Embryonic facial prominence (tissue), 1 donor: ENCODE measurements around the gene CCDC177.
A peak's percentile ranks its signal among the peaks of the same experiment; 100 is the strongest.

ENCODE experiments used
- DNase-seq: peaks from one replicate; pipeline ENCODE4 v3.0.0-alpha.2; 2016; ENCODE audit errors: extremely low spot score

Gene CCDC177

GRCh38 chr14:69574263-69574953 lies at the start of gene CCDC177:
Gene CCDC177 (minus strand): TSS chr14:69574871. CDS start chr14:69573622, 1,249 bp downstream.
- no peak for DNase-seq

GRCh38 chr14:69624136-69624535 lies 49.5 kb upstream of the CCDC177 start:
- DNase-seq: no peak

- DNase-seq: no peak
Measured at GRCh38 chr14:69620981-69621380, 46.3 kb upstream of the CCDC177 start.

- DNase-seq: no peak
Measured at GRCh38 chr14:69620211-69620611, 45.5 kb upstream of the CCDC177 start.

- DNase-seq: no peak
Measured at GRCh38 chr14:69619012-69619411, 44.3 kb upstream of the CCDC177 start.

GRCh38 chr14:69617796-69618195 lies 43.1 kb upstream of the CCDC177 start:
- DNase-seq: no peak

GRCh38 chr14:69616408-69616773 lies 41.7 kb upstream of the CCDC177 start:
- DNase-seq: no peak

GRCh38 chr14:69615496-69616407 lies 41.1 kb upstream of the CCDC177 start:
- peak; percentile 53 for DNase-seq

GRCh38 chr14:69615121-69615495 lies 40.4 kb upstream of the CCDC177 start:
- no peak for DNase-seq

- DNase-seq: no peak
Measured at GRCh38 chr14:69614592-69614991, 39.9 kb upstream of the CCDC177 start.

GRCh38 chr14:69613312-69614073 lies 38.8 kb upstream of the CCDC177 start:
- no peak for DNase-seq

GRCh38 chr14:69612783-69613130 lies 38.1 kb upstream of the CCDC177 start:
- DNase-seq: no peak

GRCh38 chr14:69612014-69612782 lies 37.5 kb upstream of the CCDC177 start:
- no peak for DNase-seq

- DNase-seq: peak; percentile 79
Measured at GRCh38 chr14:69611172-69612013, 36.7 kb upstream of the CCDC177 start, which contains the start of gene SUSD6. Gene SUSD6 (plus strand): TSS chr14:69611596. CDS start chr14:69658593, 46,997 bp downstream.

- no peak for DNase-seq
Measured at GRCh38 chr14:69610874-69611171, 36.2 kb upstream of the CCDC177 start.

GRCh38 chr14:69610020-69610873 lies 35.6 kb upstream of the CCDC177 start:
- DNase-seq: no peak

GRCh38 chr14:69606258-69607184 lies 31.9 kb upstream of the CCDC177 start:
- DNase-seq: no peak

- DNase-seq: no peak
Measured at GRCh38 chr14:69605738-69606137, 31.1 kb upstream of the CCDC177 start.
